GM12865 (cell line): Measurements from ENCODE around the gene CYP26B1.

Experiments
- DNase-seq: peaks from one replicate; pipeline ENCODE4 v3.0.0; 2010; ENCODE audit warnings: low read depth
- H3K4me3 ChIP-seq: 2 replicates; pipeline ENCODE4 v1.5.1; 2011; ENCODE audit warnings: mild to moderate bottlenecking, low read depth, low read length, control low read depth
- CTCF ChIP-seq: IDR thresholded peaks from 2 replicates; pipeline ENCODE4 v1.5.1; 2011; ENCODE audit warnings: low read length, control low read depth, low read depth, inconsistent platforms; ENCODE audit not compliant: insufficient read depth; ENCODE audit errors: missing control alignments

The CYP26B1 gene

GRCh38 chr2:72147303-72147971 lies at the start of gene CYP26B1:
CYP26B1 (minus strand) TSS chr2:72147862; CDS start chr2:72147834, 28 bp downstream.
- TF ChIP-seq CTCF = no peak
- DNase-seq = no peak
- H3K4me3 ChIP-seq = no peak within 1 kb of the TSS

- DNase-seq = no peak
- no peak for TF ChIP-seq CTCF
- no peak overlapping the region for H3K4me3 ChIP-seq
Measured at GRCh38 chr2:72193723-72194122, 46.1 kb upstream of the CYP26B1 start.

GRCh38 chr2:72191441-72191840 lies 43.8 kb upstream of the CYP26B1 start:
- no peak for TF ChIP-seq CTCF
- no peak overlapping the region for H3K4me3 ChIP-seq
- no peak for DNase-seq

GRCh38 chr2:72185206-72185605 lies 37.5 kb upstream of the CYP26B1 start:
- DNase-seq = no peak
- TF ChIP-seq CTCF = no peak
- H3K4me3 ChIP-seq = no peak overlapping the region

- no peak for TF ChIP-seq CTCF
- no peak overlapping the region for H3K4me3 ChIP-seq
- no peak for DNase-seq
Measured at GRCh38 chr2:72183466-72183865, 35.8 kb upstream of the CYP26B1 start.

GRCh38 chr2:72183016-72183415 lies 35.4 kb upstream of the CYP26B1 start:
- no peak overlapping the region for H3K4me3 ChIP-seq
- no peak for TF ChIP-seq CTCF
- no peak for DNase-seq

GRCh38 chr2:72182547-72182946 lies 34.9 kb upstream of the CYP26B1 start:
- TF ChIP-seq CTCF = no peak
- H3K4me3 ChIP-seq = no peak overlapping the region
- DNase-seq = no peak
